HepG2 (cell line): ENCODE measurements around the gene RTCA. TPM values are rescaled to one million over a fixed set of nuclear protein-coding genes. Genes with fewer than 3 reads are reported as not detected.

Experiments used
- CREB3 ChIP-seq: sonication (generic); formaldehyde crosslinking; IDR thresholded peaks from 2 replicates; pipeline ENCODE4 v1.5.0; 2020; ENCODE audit warnings: missing genetic modification reagents
- GFI1 ChIP-seq: sonication (generic); formaldehyde crosslinking; IDR thresholded peaks from 2 replicates; pipeline ENCODE4 v1.5.0; 2020; ENCODE audit warnings: missing genetic modification reagents, mild to moderate bottlenecking, borderline replicate concordance
- KAT2B ChIP-seq: fragments of 150-350 bp; IDR thresholded peaks from 2 replicates; pipeline ENCODE4 v1.6.1; 2014; ENCODE audit warnings: low read depth, low read length, borderline replicate concordance
- MAFF ChIP-seq: IDR thresholded peaks from 2 replicates; pipeline ENCODE4 v1.6.1; 2011; ENCODE audit warnings: low read depth, low read length, improper control_type of control experiment
- PAWR ChIP-seq: sonication (generic); formaldehyde crosslinking; IDR thresholded peaks from 2 replicates; pipeline ENCODE4 v1.4.0; 2020; ENCODE audit warnings: missing genetic modification reagents, mild to moderate bottlenecking, borderline replicate concordance
- RARA ChIP-seq: IDR thresholded peaks from 2 replicates; pipeline ENCODE4 v1.6.1; 2016; ENCODE audit warnings: missing genetic modification reagents, missing compliant biosample characterization
- ZBTB37 ChIP-seq: sonication (generic); formaldehyde crosslinking; IDR thresholded peaks from 2 replicates; pipeline ENCODE4 v1.4.0; 2020; ENCODE audit warnings: mild to moderate bottlenecking, missing genetic modification reagents
- ZKSCAN5 ChIP-seq: sonication (generic); formaldehyde crosslinking; IDR thresholded peaks from 2 replicates; pipeline ENCODE4 v1.5.1; 2020; ENCODE audit warnings: mild to moderate bottlenecking, missing genetic modification reagents
- ZMAT3 ChIP-seq: sonication (generic); formaldehyde crosslinking; conservative IDR thresholded peaks from 2 replicates; pipeline ENCODE4 v1.7.0; 2021; ENCODE audit warnings: missing genetic modification reagents
- ZNF230 ChIP-seq: sonication (generic); formaldehyde crosslinking; IDR thresholded peaks from 2 replicates; pipeline ENCODE4 v1.4.0; 2020; ENCODE audit warnings: mild to moderate bottlenecking, missing genetic modification reagents
- ZNF276 ChIP-seq: sonication (generic); formaldehyde crosslinking; IDR thresholded peaks from 2 replicates; pipeline ENCODE4 v1.4.0; 2020; ENCODE audit warnings: mild to moderate bottlenecking, low read depth, missing genetic modification reagents
- ZNF713 ChIP-seq: sonication (generic); formaldehyde crosslinking; IDR thresholded peaks from 2 replicates; pipeline ENCODE4 v1.4.0; 2020; ENCODE audit warnings: mild to moderate bottlenecking, missing genetic modification reagents
- ZNF75D ChIP-seq: sonication (generic); formaldehyde crosslinking; IDR thresholded peaks from 2 replicates; pipeline ENCODE4 v1.8.1; 2023; ENCODE audit warnings: missing genetic modification reagents, mild to moderate bottlenecking, borderline replicate concordance
- polyA plus RNA-seq, 8 experiments: library from polyadenylated mRNA; depleted of rRNA in 3 of 8; stranded (reverse) in 7 of 8; unstranded in 1 of 8; fragments of >200 nt; fragmentation: Illumina TruSeq in 4 of 8; extraction: Trizol in 4 of 8; gene quantifications; 2 replicates each; pipeline versions ENCODE4 v1.2.1 to v1.2.3, GENCODE V29; 2011 to 2016; ENCODE audit warnings: low read depth in 4 of 8, missing spikeins in 1 of 8, mixed read lengths in 1 of 8; ENCODE audit not compliant: insufficient read depth in 1 of 8
- total RNA-seq, 5 experiments: library from RNA; depleted of rRNA; stranded (reverse); fragments of >200 nt; fragmentation: Illumina TruSeq; extraction: Trizol; gene quantifications; 2 replicates each; pipeline ENCODE4 v1.2.3, GENCODE V29; 2016; ENCODE audit warnings: low read depth in 1 of 5
- TF ChIP-seq, protein P1 (sequence below), 2 experiments: sonication (generic) in 1 of 2; formaldehyde crosslinking in 1 of 2; IDR thresholded peaks; 2 replicates each; pipeline versions ENCODE4 v1.5.1 to v1.6.1; 2011 to 2020; ENCODE audit warnings: borderline replicate concordance in 1 of 2, low read depth in 1 of 2, low read length in 1 of 2, mild to moderate bottlenecking in 1 of 2, missing genetic modification reagents in 1 of 2, moderate library complexity in 1 of 2
- TF ChIP-seq, protein P2 (sequence below): sonication (generic); formaldehyde crosslinking; IDR thresholded peaks from 2 replicates; pipeline ENCODE4 v1.8.0; 2023; ENCODE audit warnings: mild to moderate bottlenecking, missing genetic modification reagents
- TF ChIP-seq, protein P3 (sequence below): sonication (generic); formaldehyde crosslinking; IDR thresholded peaks from 2 replicates; pipeline ENCODE4 v1.4.0; 2020; ENCODE audit warnings: mild to moderate bottlenecking, low read depth, missing genetic modification reagents
- TF ChIP-seq, protein P4 (sequence below): sonication (generic); IDR thresholded peaks from 2 replicates; pipeline ENCODE4 v1.6.1; 2016; ENCODE audit warnings: low read depth, borderline replicate concordance

The RTCA gene
- total and polyA plus RNA-seq, 2 of the 13 experiments (the other 11 are each of a cell fraction or from before 2014, with no cell fraction given), result 22.7 to 31.0 TPM

- TF ChIP-seq, protein P1, sequence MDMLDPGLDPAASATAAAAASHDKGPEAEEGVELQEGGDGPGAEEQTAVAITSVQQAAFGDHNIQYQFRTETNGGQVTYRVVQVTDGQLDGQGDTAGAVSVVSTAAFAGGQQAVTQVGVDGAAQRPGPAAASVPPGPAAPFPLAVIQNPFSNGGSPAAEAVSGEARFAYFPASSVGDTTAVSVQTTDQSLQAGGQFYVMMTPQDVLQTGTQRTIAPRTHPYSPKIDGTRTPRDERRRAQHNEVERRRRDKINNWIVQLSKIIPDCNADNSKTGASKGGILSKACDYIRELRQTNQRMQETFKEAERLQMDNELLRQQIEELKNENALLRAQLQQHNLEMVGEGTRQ (IDR thresholded peaks at IDR 0.05; ENCODE audit: low read depth, low read length), result no peak
- TF ChIP-seq, protein P1 (CRISPR knock-in tag; IDR thresholded peaks at IDR 0.05; ENCODE audit: borderline replicate concordance), result no peak
- no peak for TF ChIP-seq KAT2B
- TF ChIP-seq, protein P2, sequence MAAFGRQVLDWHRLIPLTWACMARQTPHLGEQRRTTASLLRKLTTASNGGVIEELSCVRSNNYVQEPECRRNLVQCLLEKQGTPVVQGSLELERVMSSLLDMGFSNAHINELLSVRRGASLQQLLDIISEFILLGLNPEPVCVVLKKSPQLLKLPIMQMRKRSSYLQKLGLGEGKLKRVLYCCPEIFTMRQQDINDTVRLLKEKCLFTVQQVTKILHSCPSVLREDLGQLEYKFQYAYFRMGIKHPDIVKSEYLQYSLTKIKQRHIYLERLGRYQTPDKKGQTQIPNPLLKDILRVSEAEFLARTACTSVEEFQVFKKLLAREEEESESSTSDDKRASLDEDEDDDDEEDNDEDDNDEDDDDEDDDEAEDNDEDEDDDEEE, result no peak
- no peak for TF ChIP-seq MAFF
- TF ChIP-seq ZNF75D (CRISPR knock-in tag), result no peak
- TF ChIP-seq RARA (CRISPR knock-in tag), result 0 out of 2 replicates have a peak, but pooled peaks have one; percentile 32
- peak; percentile 78; the same call in 1 of the 2 replicates for TF ChIP-seq ZMAT3 (CRISPR knock-in tag)
- TF ChIP-seq PAWR, result no peak
- TF ChIP-seq, protein P3, sequence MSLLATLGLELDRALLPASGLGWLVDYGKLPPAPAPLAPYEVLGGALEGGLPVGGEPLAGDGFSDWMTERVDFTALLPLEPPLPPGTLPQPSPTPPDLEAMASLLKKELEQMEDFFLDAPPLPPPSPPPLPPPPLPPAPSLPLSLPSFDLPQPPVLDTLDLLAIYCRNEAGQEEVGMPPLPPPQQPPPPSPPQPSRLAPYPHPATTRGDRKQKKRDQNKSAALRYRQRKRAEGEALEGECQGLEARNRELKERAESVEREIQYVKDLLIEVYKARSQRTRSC (CRISPR knock-in tag), result no peak
- TF ChIP-seq ZNF276 (CRISPR knock-in tag), result no peak
- TF ChIP-seq, protein P4, sequence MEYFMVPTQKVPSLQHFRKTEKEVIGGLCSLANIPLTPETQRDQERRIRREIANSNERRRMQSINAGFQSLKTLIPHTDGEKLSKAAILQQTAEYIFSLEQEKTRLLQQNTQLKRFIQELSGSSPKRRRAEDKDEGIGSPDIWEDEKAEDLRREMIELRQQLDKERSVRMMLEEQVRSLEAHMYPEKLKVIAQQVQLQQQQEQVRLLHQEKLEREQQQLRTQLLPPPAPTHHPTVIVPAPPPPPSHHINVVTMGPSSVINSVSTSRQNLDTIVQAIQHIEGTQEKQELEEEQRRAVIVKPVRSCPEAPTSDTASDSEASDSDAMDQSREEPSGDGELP, result no peak
- TF ChIP-seq ZNF713 (CRISPR knock-in tag), result no peak
- no peak for TF ChIP-seq CREB3 (CRISPR knock-in tag)
- TF ChIP-seq GFI1, result no peak; the same call in 1 of the 2 replicates
- TF ChIP-seq ZNF230, result no peak
- no peak for TF ChIP-seq ZBTB37 (CRISPR knock-in tag)
- TF ChIP-seq ZKSCAN5 (CRISPR knock-in tag), result no peak
Observed at GRCh38 chr1:100249537-100250257, 16.3 kb upstream of the RTCA start, which contains the start of gene DBT (continued).
